Right lobe of liver (tissue), 6 donors: Measurements from ENCODE around the gene HOXA11. TPM values are rescaled to one million over a fixed set of nuclear protein-coding genes. Genes with fewer than 3 reads are reported as not detected.
A peak's percentile ranks its signal among the peaks of the same experiment; 100 is the strongest.

Experiments
- ATAC-seq, 4 donors: fragments of 200-7000 bp; cut with Tn5 transposase; one replicate each; pipeline ENCODE4 v1.9.1; 2020; ENCODE audit warnings: mild to moderate bottlenecking in 4 of 4, moderate library complexity in 4 of 4
- DNase-seq, 3 donors: peaks; one replicate each; pipeline ENCODE4 v3.0.0-alpha.2; 2020
- H3K27ac ChIP-seq, 3 donors: fragments of 200-600 bp; one replicate each; pipeline ENCODE4 v1.8.0; 2022
- H3K27me3 ChIP-seq, 2 donors: fragments of 200-600 bp; one replicate each; pipeline ENCODE4 v1.8.0; 2022
- H3K36me3 ChIP-seq, 4 donors: fragments of 200-600 bp; sonication (generic) in 1 of 4; one replicate each; pipeline versions ENCODE4 v1.5.1 to v1.8.0; 2017 to 2022; ENCODE audit warnings: control low read depth in 1 of 4
- H3K4me1 ChIP-seq, 4 donors: fragments of 200-600 bp; sonication (generic) in 1 of 4; one replicate each; pipeline versions ENCODE4 v1.5.1 to v1.8.0; 2017 to 2022; ENCODE audit warnings: control low read depth in 1 of 4
- H3K4me3 ChIP-seq, 3 donors: fragments of 200-600 bp; one replicate each; pipeline ENCODE4 v1.8.0; 2022
- H3K9me3 ChIP-seq, 4 donors: fragments of 200-600 bp; sonication (generic) in 1 of 4; one replicate each; pipeline versions ENCODE4 v1.5.1 to v1.8.0; 2017 to 2022; ENCODE audit warnings: control low read depth in 1 of 4
- CTCF ChIP-seq, 4 donors: fragments of 200-600 bp in 3 of 4; fragments of 450-650 bp in 1 of 4; IDR thresholded peaks; one replicate each; pipeline versions ENCODE4 v1.5.1 to v1.8.0; 2016 to 2022; ENCODE audit warnings: antibody characterized with exemption in 4 of 4, mild to moderate bottlenecking in 2 of 4
- POLR2A ChIP-seq: fragments of 450-650 bp; IDR thresholded peaks from one replicate; pipeline ENCODE4 v1.6.1; 2017; ENCODE audit warnings: antibody characterized with exemption, mild to moderate bottlenecking
- WGBS: methylation state at CpG from one replicate; pipeline ENCODE4 v1.1.6; 2018; ENCODE audit warnings: low coverage, low lambda C conversion rate; ENCODE audit not compliant: insufficient coverage; ENCODE audit errors: missing lambda C conversion rate; 5-methylcytosine and 5-hydroxymethylcytosine counted together
- intact Hi-C, 2 donors: fragments of 100-400 bp; cut with DNase I; formaldehyde crosslinking; loops; one replicate each; pipeline versions ENCODE4 v1.11.2 to v1.14.1; 2022
- total RNA-seq, 6 experiments: library from RNA; depleted of rRNA in 2 of 6; stranded (reverse); fragments of >200 nt in 2 of 6; fragmentation: NEBNext Ultra II Directional in 3 of 6; extraction: Animal tissue kit (Norgen Biotek cat#: 25700) in 3 of 6; gene quantifications; one replicate each; pipeline versions ENCODE4 v1.1.0 to v1.2.4, GENCODE V29; 2016 to 2023
- donor health status: DM: no; HTN: yes; CAD: no.
- donor health status: DM: no; HTN: no; CAD: no.
- donor health status: DM: no; HTN: no; CAD: no.
- donor health status: DM: no; HTN: yes; CAD: no.
- donor health status: DM: no; HTN: yes; CAD: no.

The HOXA11 gene
- total RNA-seq, 6 experiments from 2014 or later, result not detected

GRCh38 chr7:27221201-27221797 lies 36.3 kb upstream of the HOXA11 start:
- WGBS, result 91% methylated on average over 2 of the region's 3 CpGs
- H3K4me1 ChIP-seq, result peaks cover 0 to 5% (median 1%) of the 10 kb centered on the region in 4 donors
- peaks cover 0 to 26% of the 10 kb centered on the region in 2 donors for H3K27me3 ChIP-seq
- intact Hi-C loops, result no loop called here
- no peak for ATAC-seq
- no peak overlapping the region for H3K27ac ChIP-seq
- H3K36me3 ChIP-seq, result no peaks in the 10 kb centered on the region
- H3K9me3 ChIP-seq, result no peaks in the 10 kb centered on the region
- no peak for DNase-seq
- no peak for TF ChIP-seq CTCF (IDR thresholded peaks at IDR 0.05)
- TF ChIP-seq POLR2A, result no peak
- no peak overlapping the region for H3K4me3 ChIP-seq

- peak in 1 of 4 donors; percentile 48 for ATAC-seq
These were observed 35.5 kb upstream of the HOXA11 start for GRCh38 chr7:27220440-27220955.

GRCh38 chr7:27219821-27220220 lies 34.8 kb upstream of the HOXA11 start:
- no peak overlapping the region for H3K4me3 ChIP-seq
- no peaks in the 10 kb centered on the region for H3K36me3 ChIP-seq
- no peak for ATAC-seq
- TF ChIP-seq CTCF (IDR thresholded peaks at IDR 0.05) (no peak), POLR2A (no peak)
- WGBS, result 63% methylated on average over 2 of the region's 4 CpGs
- intact Hi-C loops, result no loop called here
- peaks cover 0 to 18% of the 10 kb centered on the region in 2 donors for H3K27me3 ChIP-seq
- peaks cover 0 to 2% (median 0%) of the 10 kb centered on the region in 4 donors for H3K4me1 ChIP-seq
- no peak overlapping the region for H3K27ac ChIP-seq
- no peak for DNase-seq
- H3K9me3 ChIP-seq, result no peaks in the 10 kb centered on the region

More at GRCh38 chr7:27220440-27220955, 35.5 kb upstream of the HOXA11 start:
- no peak for TF ChIP-seq CTCF (IDR thresholded peaks at IDR 0.05)
- no peak for TF ChIP-seq POLR2A
- no peaks in the 10 kb centered on the region for H3K36me3 ChIP-seq
- no peaks in the 10 kb centered on the region for H3K9me3 ChIP-seq
- H3K4me3 ChIP-seq, result no peak overlapping the region
- no peak for DNase-seq
- intact Hi-C loops, result no loop called here
- H3K4me1 ChIP-seq, result peaks cover 0 to 3% (median 1%) of the 10 kb centered on the region in 4 donors
- H3K27me3 ChIP-seq, result peaks cover 0 to 25% of the 10 kb centered on the region in 2 donors
- H3K27ac ChIP-seq, result no peak overlapping the region
- WGBS, result 57% methylated on average over 1 of the region's 45 CpGs

- intact Hi-C loops, result no loop called here
- DNase-seq, result no peak
- TF ChIP-seq POLR2A (no peak), CTCF (IDR thresholded peaks at IDR 0.05) (no peak)
- no peak for ATAC-seq
- Histone ChIP-seq H3K36me3 (no peaks in the 10 kb centered on the region), H3K27me3 (peaks cover 0 to 4% of the 10 kb centered on the region in 2 donors), H3K9me3 (no peaks in the 10 kb centered on the region), H3K4me1 (peaks cover 0 to 5% (median 0%) of the 10 kb centered on the region in 4 donors), H3K27ac (no peak overlapping the region), H3K4me3 (no peak overlapping the region)
These were observed 32.9 kb upstream of the HOXA11 start for GRCh38 chr7:27217951-27218350.
